ENCODE measurements around the gene MAML1.
"Not testable (repeated sequence)": the region's sequence is repeated elsewhere in the genome, so short reads cannot be mapped to it uniquely, and the experiment has no call there.

The MAML1 gene

GRCh38 chr5:179732412-179732917 lies at the start of gene MAML1:
MAML1 (plus strand) TSS chr5:179732822; CDS start chr5:179733113, 291 bp downstream.
- FAIRE-seq (peak; percentile 91), DNase-seq (ENCODE audit: insufficient read length, low spot score) (peak; percentile 98)

GRCh38 chr5:179689212-179689611 lies 43.4 kb upstream of the MAML1 start:
- FAIRE-seq: not testable (repeated sequence)

GRCh38 chr5:179694561-179694960 lies 38.1 kb upstream of the MAML1 start:
- DNase-seq (ENCODE audit: insufficient read length, low spot score) (no peak), FAIRE-seq (no peak)

More at GRCh38 chr5:179689212-179689611, 43.4 kb upstream of the MAML1 start:
- not testable (repeated sequence) for DNase-seq (ENCODE audit: insufficient read length, low spot score)

- FAIRE-seq: no peak
- no peak for DNase-seq (ENCODE audit: insufficient read length, low spot score)
Observed at GRCh38 chr5:179696603-179697002, 36.0 kb upstream of the MAML1 start.

GRCh38 chr5:179697108-179697507 lies 35.5 kb upstream of the MAML1 start:
- DNase-seq (ENCODE audit: insufficient read length, low spot score) (no peak), FAIRE-seq (no peak)

GRCh38 chr5:179697543-179697942 lies 35.1 kb upstream of the MAML1 start:
- not testable (repeated sequence) for FAIRE-seq; DNase-seq (ENCODE audit: insufficient read length, low spot score)

GRCh38 chr5:179697993-179698934 lies 34.4 kb upstream of the MAML1 start:
- FAIRE-seq: peak; percentile 86

GRCh38 chr5:179698935-179699615 lies 33.5 kb upstream of the MAML1 start, which contains the start of gene CANX:
CANX (plus strand) TSS chr5:179698967; CDS start chr5:179705682, 6,715 bp downstream.
- FAIRE-seq: no peak
- peak; percentile 92 for DNase-seq (ENCODE audit: insufficient read length, low spot score)

More at GRCh38 chr5:179697993-179698934, 34.4 kb upstream of the MAML1 start:
- DNase-seq (ENCODE audit: insufficient read length, low spot score): peak; percentile 31

GRCh38 chr5:179699616-179700237 lies 32.9 kb upstream of the MAML1 start:
- DNase-seq (ENCODE audit: insufficient read length, low spot score) (no peak), FAIRE-seq (peak; percentile 69)

- no peak for DNase-seq (ENCODE audit: insufficient read length, low spot score)
- no peak for FAIRE-seq
Observed at GRCh38 chr5:179700401-179700918, 32.2 kb upstream of the MAML1 start.

- FAIRE-seq (no peak), DNase-seq (ENCODE audit: insufficient read length, low spot score) (no peak)
Observed at GRCh38 chr5:179716286-179716685, 16.3 kb upstream of the MAML1 start.

GRCh38 chr5:179720222-179720621 lies 12.4 kb upstream of the MAML1 start:
- FAIRE-seq: no peak
- DNase-seq (ENCODE audit: insufficient read length, low spot score): no peak

GRCh38 chr5:179724163-179724562 lies 8.5 kb upstream of the MAML1 start:
- DNase-seq (ENCODE audit: insufficient read length, low spot score) (no peak), FAIRE-seq (no peak)

GRCh38 chr5:179727106-179727505 lies 5.5 kb upstream of the MAML1 start:
- no peak for DNase-seq (ENCODE audit: insufficient read length, low spot score)
- no peak for FAIRE-seq

GRCh38 chr5:179729303-179729702 lies 3.3 kb upstream of the MAML1 start:
- FAIRE-seq (no peak), DNase-seq (ENCODE audit: insufficient read length, low spot score) (no peak)

- DNase-seq (ENCODE audit: insufficient read length, low spot score) (no peak), FAIRE-seq (no peak)
Observed at GRCh38 chr5:179729727-179730126, 2.9 kb upstream of the MAML1 start.

GRCh38 chr5:179730356-179730755 lies 2.3 kb upstream of the MAML1 start:
- DNase-seq (ENCODE audit: insufficient read length, low spot score) (no peak), FAIRE-seq (no peak)

GRCh38 chr5:179730852-179731251 lies 1.8 kb upstream of the MAML1 start:
- FAIRE-seq (peak; percentile 40), DNase-seq (ENCODE audit: insufficient read length, low spot score) (no peak)

GRCh38 chr5:179731791-179732411 lies 721 bp upstream of the MAML1 start:
- DNase-seq (ENCODE audit: insufficient read length, low spot score) (peak; percentile 10), FAIRE-seq (peak; percentile 8)

Data from GM19239 (cell line).